Panc1 (cell line): ENCODE data around the gene SPARC.

ENCODE experiments used
- CTCF ChIP-seq: fragments of 450-650 bp; IDR thresholded peaks from 2 replicates; pipeline ENCODE4 v1.5.1; 2017; ENCODE audit warnings: mild to moderate bottlenecking
- POLR2AphosphoS5 ChIP-seq: IDR thresholded peaks from 2 replicates; pipeline ENCODE4 v1.6.1; 2012; ENCODE audit warnings: mild to moderate bottlenecking, low read depth, low read length, moderate library complexity
- REST ChIP-seq, 2 experiments: IDR thresholded peaks; 2 replicates each; pipeline ENCODE4 v1.6.1; 2011 to 2012; ENCODE audit warnings: low read depth in 2 of 2, control low read depth in 1 of 2, low read length in 1 of 2, mild to moderate bottlenecking in 1 of 2, moderate library complexity in 1 of 2; ENCODE audit not compliant: insufficient read depth in 1 of 2
- SIN3A ChIP-seq: IDR thresholded peaks from 2 replicates; pipeline ENCODE4 v1.6.1; 2012; ENCODE audit warnings: low read depth, mild to moderate bottlenecking, low read length, moderate library complexity, borderline replicate concordance; ENCODE audit not compliant: insufficient read depth
- TCF7L2 ChIP-seq: IDR thresholded peaks from 2 replicates; pipeline ENCODE4 v1.6.1; 2011; ENCODE audit warnings: mild to moderate bottlenecking, low read depth, low read length, inconsistent platforms

DNA sequence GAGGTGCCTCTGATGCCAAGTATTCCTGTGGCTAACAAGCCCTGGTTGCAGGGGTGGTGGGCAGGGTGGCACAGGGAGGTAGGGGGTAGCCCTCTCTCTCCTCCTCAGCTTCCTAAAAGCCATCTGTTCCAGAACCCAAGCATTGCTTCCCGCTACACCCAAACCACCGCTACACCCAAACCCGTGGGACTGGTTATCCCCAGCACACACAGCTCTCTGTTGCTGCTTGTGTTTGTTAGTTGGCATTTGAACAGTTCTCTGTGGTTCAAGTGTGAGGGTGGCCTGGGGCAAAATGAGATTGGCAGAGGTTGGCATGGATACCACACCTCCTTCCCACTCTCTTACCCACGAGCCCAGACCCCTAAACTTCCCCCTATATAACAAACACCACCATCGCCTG lies 40.4 kb downstream of the SPARC start:
- TF ChIP-seq REST (IDR thresholded peaks at IDR 0.05; ENCODE audit: insufficient read depth in 1 of 2, low read depth in 2 of 2, low read length in 1 of 2) (no peak), CTCF (no peak), POLR2AphosphoS5 (no peak), TCF7L2 (no peak), SIN3A (no peak)
